ENCODE results near the gene LAMC1. TPM values are rescaled to one million over a fixed set of nuclear protein-coding genes. Genes with fewer than 3 reads are reported as not detected.

Gene LAMC1
- total and polyA plus RNA-seq, 2 experiments from 2014 or later: 18.4 to 116 TPM

- H3K4me1 Mint-ChIP-seq: peaks cover 20% of the 10 kb centered on the region; the same call in 2 of the 3 replicates
- no peaks in the 10 kb centered on the region for H3K79me2 ChIP-seq (replicated peaks; ENCODE audit: insufficient read depth)
Measured at GRCh38 chr1:183179033-183179432, 155.8 kb downstream of the LAMC1 start.

More at GRCh38 chr1:183179033-183179432, 155.8 kb downstream of the LAMC1 start:
- Histone ChIP-seq H3K9me2 (ENCODE audit: insufficient read depth) (no peaks in the 10 kb centered on the region), H3K4me3 (no peak overlapping the region), H3K4me2 (no peak overlapping the region), H3K36me3 (ENCODE audit: insufficient read depth) (no peaks in the 10 kb centered on the region), H3K27ac (ENCODE audit: low read depth) (no peak overlapping the region), H3K27me3 (ENCODE audit: insufficient read depth) (no peaks in the 10 kb centered on the region), H3K4me1 (ENCODE audit: insufficient read depth) (peaks cover 28% of the 10 kb centered on the region), H4K20me1 (replicated peaks; ENCODE audit: insufficient read depth) (no peaks in the 10 kb centered on the region), H3F3A (replicated peaks; ENCODE audit: low read depth) (no peaks in the 10 kb centered on the region), H2AFZ (no peak overlapping the region)
- peaks cover 8% of the 10 kb centered on the region for H3K27me3 Mint-ChIP-seq (ENCODE audit: insufficient read depth, low read depth, poor library complexity)
- no peak overlapping the region for H3K4me3 Mint-ChIP-seq
- H3K9me3 Mint-ChIP-seq: no peaks in the 10 kb centered on the region
- TF ChIP-seq JUNB (IDR thresholded peaks at IDR 0.05; ENCODE audit: unreplicated experiment) (no peak), CREB1 (CRISPR knock-in tag; IDR thresholded peaks at IDR 0.05; ENCODE audit: low read depth) (no peak), ZNF331 (CRISPR knock-in tag; IDR thresholded peaks at IDR 0.05; ENCODE audit: low read depth) (no peak), POLR2AphosphoS5 (IDR thresholded peaks at IDR 0.05; ENCODE audit: low read depth) (no peak), CTCF (conservative IDR thresholded peaks at IDR 0.05; ENCODE audit: low read depth in 2 of 2) (no peak), NANOG (IDR thresholded peaks at IDR 0.05; ENCODE audit: borderline replicate concordance) (no peak), EZH2 (IDR thresholded peaks at IDR 0.05; ENCODE audit: low read depth, unreplicated experiment) (no peak), STAT1 (IDR thresholded peaks at IDR 0.05; ENCODE audit: unreplicated experiment) (no peak), EZH2phosphoT487 (IDR thresholded peaks at IDR 0.05; ENCODE audit: unreplicated experiment) (no peak), ETS1 (IDR thresholded peaks at IDR 0.05) (no peak), REST (IDR thresholded peaks at IDR 0.05; ENCODE audit: unreplicated experiment) (no peak), ZNF462 (CRISPR knock-in tag; IDR thresholded peaks at IDR 0.05) (no peak), ZNF114 (CRISPR knock-in tag; IDR thresholded peaks at IDR 0.05) (no peak)
- no peaks in the 10 kb centered on the region for H3K36me3 Mint-ChIP-seq (ENCODE audit: low read depth)
- DNase-seq (ENCODE audit: low spot score): no peak
- no peak overlapping the region for H3K27ac Mint-ChIP-seq
- no peak for ATAC-seq

Measured in GM23338 (cell line).